ENCODE results near the gene SKP2.

- TF ChIP-seq, protein P1, sequence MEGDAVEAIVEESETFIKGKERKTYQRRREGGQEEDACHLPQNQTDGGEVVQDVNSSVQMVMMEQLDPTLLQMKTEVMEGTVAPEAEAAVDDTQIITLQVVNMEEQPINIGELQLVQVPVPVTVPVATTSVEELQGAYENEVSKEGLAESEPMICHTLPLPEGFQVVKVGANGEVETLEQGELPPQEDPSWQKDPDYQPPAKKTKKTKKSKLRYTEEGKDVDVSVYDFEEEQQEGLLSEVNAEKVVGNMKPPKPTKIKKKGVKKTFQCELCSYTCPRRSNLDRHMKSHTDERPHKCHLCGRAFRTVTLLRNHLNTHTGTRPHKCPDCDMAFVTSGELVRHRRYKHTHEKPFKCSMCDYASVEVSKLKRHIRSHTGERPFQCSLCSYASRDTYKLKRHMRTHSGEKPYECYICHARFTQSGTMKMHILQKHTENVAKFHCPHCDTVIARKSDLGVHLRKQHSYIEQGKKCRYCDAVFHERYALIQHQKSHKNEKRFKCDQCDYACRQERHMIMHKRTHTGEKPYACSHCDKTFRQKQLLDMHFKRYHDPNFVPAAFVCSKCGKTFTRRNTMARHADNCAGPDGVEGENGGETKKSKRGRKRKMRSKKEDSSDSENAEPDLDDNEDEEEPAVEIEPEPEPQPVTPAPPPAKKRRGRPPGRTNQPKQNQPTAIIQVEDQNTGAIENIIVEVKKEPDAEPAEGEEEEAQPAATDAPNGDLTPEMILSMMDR (IDR thresholded peaks at IDR 0.05): no peak
- no peak for TF ChIP-seq POLR2A (IDR thresholded peaks at IDR 0.05)
These were observed 12.8 kb upstream of the SKP2 start for GRCh38 chr5:36138900-36139683.

Measured in testis (tissue), 2 donors.